ENCODE measurements around the gene FDX2.

- TF ChIP-seq CTCF (IDR thresholded peaks at IDR 0.05): no peak
- TF ChIP-seq POLR2A (IDR thresholded peaks at IDR 0.05): peak; percentile 50
Observed at GRCh38 chr19:10332965-10333757, 17.3 kb upstream of the FDX2 start, which contains the start of gene RAVER1.

All from prostate gland (tissue), 2 donors.